Measurements from ENCODE around the gene EEF2K. TPM values are rescaled to one million over a fixed set of nuclear protein-coding genes. Genes with fewer than 3 reads are reported as not detected.

The EEF2K gene
- 10 to 100 TPM; 14.7 to 59.9 (median 26.4) TPM for total RNA-seq

- ATAC-seq (ENCODE audit: low FRiP score) (peak; percentile 95), DNase-seq (ENCODE audit: low spot score) (peak; percentile 60)
- TF ChIP-seq, protein P1, sequence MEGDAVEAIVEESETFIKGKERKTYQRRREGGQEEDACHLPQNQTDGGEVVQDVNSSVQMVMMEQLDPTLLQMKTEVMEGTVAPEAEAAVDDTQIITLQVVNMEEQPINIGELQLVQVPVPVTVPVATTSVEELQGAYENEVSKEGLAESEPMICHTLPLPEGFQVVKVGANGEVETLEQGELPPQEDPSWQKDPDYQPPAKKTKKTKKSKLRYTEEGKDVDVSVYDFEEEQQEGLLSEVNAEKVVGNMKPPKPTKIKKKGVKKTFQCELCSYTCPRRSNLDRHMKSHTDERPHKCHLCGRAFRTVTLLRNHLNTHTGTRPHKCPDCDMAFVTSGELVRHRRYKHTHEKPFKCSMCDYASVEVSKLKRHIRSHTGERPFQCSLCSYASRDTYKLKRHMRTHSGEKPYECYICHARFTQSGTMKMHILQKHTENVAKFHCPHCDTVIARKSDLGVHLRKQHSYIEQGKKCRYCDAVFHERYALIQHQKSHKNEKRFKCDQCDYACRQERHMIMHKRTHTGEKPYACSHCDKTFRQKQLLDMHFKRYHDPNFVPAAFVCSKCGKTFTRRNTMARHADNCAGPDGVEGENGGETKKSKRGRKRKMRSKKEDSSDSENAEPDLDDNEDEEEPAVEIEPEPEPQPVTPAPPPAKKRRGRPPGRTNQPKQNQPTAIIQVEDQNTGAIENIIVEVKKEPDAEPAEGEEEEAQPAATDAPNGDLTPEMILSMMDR (IDR thresholded peaks at IDR 0.05), result peak in 2 of 3 donors; percentile 33
Measured at GRCh38 chr16:22206013-22206841, at the start of gene EEF2K. EEF2K (plus strand) TSS chr16:22206278; CDS start chr16:22225730, 19,452 bp downstream.

DNA sequence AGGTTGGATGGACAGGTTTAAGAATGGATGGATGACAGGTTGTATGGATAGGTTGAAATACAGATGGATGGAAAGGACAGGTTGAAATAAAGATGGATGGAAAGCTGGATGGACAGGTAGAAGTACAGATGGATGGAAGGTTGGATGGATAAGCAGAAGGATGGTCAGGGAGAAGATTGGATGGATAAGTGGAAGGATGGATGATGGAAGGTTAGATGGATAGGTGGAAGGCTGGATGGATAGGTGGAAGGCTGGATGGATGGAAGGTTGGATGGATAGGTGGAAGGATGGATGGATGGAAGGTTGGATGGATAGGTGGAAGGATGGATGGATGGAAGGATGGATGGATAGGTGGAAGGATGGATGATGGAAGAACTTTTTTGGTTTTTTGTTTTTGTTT is 44.7 kb upstream of the EEF2K start:
- TF ChIP-seq, protein P1 (IDR thresholded peaks at IDR 0.05), result no peak
- ATAC-seq (ENCODE audit: low FRiP score), result no peak

GRCh38 chr16:22161999-22162655 is 44.0 kb upstream of the EEF2K start, which contains the start of gene SDR42E2:
SDR42E2 (plus strand) TSS chr16:22162506; CDS start chr16:22165583, 3,077 bp downstream.
- DNase-seq (ENCODE audit: low spot score), result no peak
- no peak for ATAC-seq (ENCODE audit: low FRiP score)
- TF ChIP-seq, protein P1 (IDR thresholded peaks at IDR 0.05), result no peak

More for the DNA sequence above, 44.7 kb upstream of the EEF2K start:
- no peak for DNase-seq (ENCODE audit: low spot score)

- ATAC-seq (ENCODE audit: low FRiP score) (no peak), DNase-seq (ENCODE audit: low spot score) (no peak)
- TF ChIP-seq, protein P1 (IDR thresholded peaks at IDR 0.05), result no peak
Measured at GRCh38 chr16:22162656-22163009, 43.4 kb upstream of the EEF2K start.

DNA sequence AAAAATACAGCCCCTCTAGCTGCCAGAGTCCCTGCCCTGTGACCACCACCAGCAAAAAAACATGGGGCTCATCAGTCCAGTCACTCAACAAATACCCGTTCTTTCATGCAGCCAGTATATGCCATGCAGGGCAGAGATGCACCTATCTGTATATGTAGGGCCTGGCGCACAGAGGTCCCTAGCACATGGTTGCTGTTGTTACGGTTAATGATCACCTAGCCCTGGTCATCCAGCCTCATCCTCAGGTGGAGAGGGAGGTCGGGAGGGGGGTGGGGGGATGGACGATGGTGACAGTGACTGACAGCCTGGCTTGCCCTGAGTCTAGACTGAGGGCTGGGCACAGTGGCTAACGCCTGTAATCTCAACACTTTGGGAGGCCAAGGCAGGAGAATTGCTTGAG is 42.3 kb upstream of the EEF2K start:
- ATAC-seq (ENCODE audit: low FRiP score) (no peak), DNase-seq (ENCODE audit: low spot score) (no peak)
- TF ChIP-seq, protein P1 (IDR thresholded peaks at IDR 0.05), result no peak

GRCh38 chr16:22164482-22164881 is 41.6 kb upstream of the EEF2K start:
- no peak for ATAC-seq (ENCODE audit: low FRiP score)
- DNase-seq (ENCODE audit: low spot score), result no peak
- TF ChIP-seq, protein P1 (IDR thresholded peaks at IDR 0.05), result no peak
